ENCODE results near the gene SDK1.
A peak's percentile ranks its signal among the peaks of the same experiment; 100 is the strongest.

The SDK1 gene

GRCh38 chr7:4108951-4109350, 807.9 kb downstream of the SDK1 start:
- peaks cover 4 to 6% of the 10 kb centered on the region in 2 donors for H3K9me3 ChIP-seq (replicated peaks in 1 of 2; ENCODE audit: control insufficient read depth in 2 of 2, insufficient read depth in 1 of 2, low read depth in 1 of 2, low read length in 2 of 2)
- no peak overlapping the region for H3K9ac ChIP-seq (ENCODE audit: low read depth, low read length, poor library complexity)
- no peak overlapping the region for H3K4me2 ChIP-seq (ENCODE audit: insufficient read depth, low read length, poor library complexity, severe bottlenecking)
- H3K36me3 ChIP-seq (replicated peaks in 1 of 2; ENCODE audit: control insufficient read depth in 2 of 2, insufficient read depth in 2 of 2, low read length in 2 of 2), result peaks cover 0 to under 1% of the 10 kb centered on the region in 2 donors
- no peaks in the 10 kb centered on the region for H3K4me1 ChIP-seq (ENCODE audit: control insufficient read depth in 2 of 2, insufficient read depth in 1 of 2, low read depth in 1 of 2, low read length in 2 of 2)
- H2BK12ac ChIP-seq (ENCODE audit: low read length), result no peak overlapping the region
- no peak overlapping the region for H3K4me3 ChIP-seq (ENCODE audit: low read length in 2 of 2)
- no peak overlapping the region for H2AFZ ChIP-seq (ENCODE audit: low read length)
- no peak overlapping the region for H3K23ac ChIP-seq (ENCODE audit: low read depth, low read length, poor library complexity)
- no CpG with 5 or more reads among the region's 9 CpGs for WGBS, 2 donors (ENCODE audit: extremely low coverage in 2 of 2, insufficient read length in 2 of 2, insufficient replicate concordance in 1 of 2)
- DNase-seq (ENCODE audit: low spot score), result no peak
- no peak overlapping the region for H3K14ac ChIP-seq (ENCODE audit: low read length)
- no peak overlapping the region for H2BK120ac ChIP-seq (ENCODE audit: low read depth, low read length)
- no peak overlapping the region for H4K91ac ChIP-seq (ENCODE audit: low read depth, low read length, poor library complexity)
- H4K8ac ChIP-seq (ENCODE audit: low read depth, low read length), result no peak overlapping the region
- no peak overlapping the region for H3K27ac ChIP-seq (replicated peaks; ENCODE audit: low read length)
- no peak overlapping the region for H2BK15ac ChIP-seq (ENCODE audit: low read length)
- no peaks in the 10 kb centered on the region for H3K79me1 ChIP-seq (ENCODE audit: low read depth, low read length)
- H2AK5ac ChIP-seq (ENCODE audit: low read depth, low read length), result no peak overlapping the region
- H3K27me3 ChIP-seq (ENCODE audit: control insufficient read depth in 3 of 3, insufficient read depth in 3 of 3, low read depth in 1 of 3, low read length in 3 of 3), result no peaks in the 10 kb centered on the region
- no peak overlapping the region for H3K18ac ChIP-seq (ENCODE audit: low read length)
- no peak overlapping the region for H2BK5ac ChIP-seq (ENCODE audit: low read length)
- H3K4ac ChIP-seq (ENCODE audit: low read length), result no peak overlapping the region

- H2AFZ ChIP-seq (ENCODE audit: low read length), result no peak overlapping the region
- H4K91ac ChIP-seq (ENCODE audit: low read depth, low read length, poor library complexity), result no peak overlapping the region
- H3K79me1 ChIP-seq (ENCODE audit: low read depth, low read length), result no peaks in the 10 kb centered on the region
- no peak overlapping the region for H3K4me3 ChIP-seq (ENCODE audit: low read length in 2 of 2)
- H3K27me3 ChIP-seq (ENCODE audit: control insufficient read depth in 3 of 3, insufficient read depth in 3 of 3, low read depth in 1 of 3, low read length in 3 of 3), result no peaks in the 10 kb centered on the region
- no peak overlapping the region for H2BK15ac ChIP-seq (ENCODE audit: low read length)
- no peak overlapping the region for H3K23ac ChIP-seq (ENCODE audit: low read depth, low read length, poor library complexity)
- peaks cover 0 to 7% of the 10 kb centered on the region in 2 donors for H3K36me3 ChIP-seq (replicated peaks in 1 of 2; ENCODE audit: control insufficient read depth in 2 of 2, insufficient read depth in 2 of 2, low read length in 2 of 2)
- H3K9ac ChIP-seq (ENCODE audit: low read depth, low read length, poor library complexity), result no peak overlapping the region
- no peak overlapping the region for H2BK120ac ChIP-seq (ENCODE audit: low read depth, low read length)
- no peak overlapping the region for H3K14ac ChIP-seq (ENCODE audit: low read length)
- H3K4me1 ChIP-seq (ENCODE audit: control insufficient read depth in 2 of 2, insufficient read depth in 1 of 2, low read depth in 1 of 2, low read length in 2 of 2), result no peaks in the 10 kb centered on the region
- no peak overlapping the region for H2BK12ac ChIP-seq (ENCODE audit: low read length)
- no peak overlapping the region for H2BK5ac ChIP-seq (ENCODE audit: low read length)
- no peak overlapping the region for H2AK5ac ChIP-seq (ENCODE audit: low read depth, low read length)
- H4K8ac ChIP-seq (ENCODE audit: low read depth, low read length), result no peak overlapping the region
- no CpG with 5 or more reads among the region's 16 CpGs for WGBS, 2 donors (ENCODE audit: extremely low coverage in 2 of 2, insufficient read length in 2 of 2, insufficient replicate concordance in 1 of 2)
- no peak for DNase-seq (ENCODE audit: low spot score)
- H3K4me2 ChIP-seq (ENCODE audit: insufficient read depth, low read length, poor library complexity, severe bottlenecking), result no peak overlapping the region
- peak overlapping the region; percentile 44 for H3K18ac ChIP-seq (ENCODE audit: low read length)
- no peak overlapping the region for H3K27ac ChIP-seq (replicated peaks; ENCODE audit: low read length)
- peaks cover 5 to 6% of the 10 kb centered on the region in 2 donors for H3K9me3 ChIP-seq (replicated peaks in 1 of 2; ENCODE audit: control insufficient read depth in 2 of 2, insufficient read depth in 1 of 2, low read depth in 1 of 2, low read length in 2 of 2)
- H3K4ac ChIP-seq (ENCODE audit: low read length), result no peak overlapping the region
Observed at GRCh38 chr7:4109481-4110110, 808.5 kb downstream of the SDK1 start.

GRCh38 chr7:4110438-4110837, 809.4 kb downstream of the SDK1 start:
- Histone ChIP-seq H3K27me3 (ENCODE audit: control insufficient read depth in 3 of 3, insufficient read depth in 3 of 3, low read depth in 1 of 3, low read length in 3 of 3) (no peaks in the 10 kb centered on the region), H3K9ac (ENCODE audit: low read depth, low read length, poor library complexity) (no peak overlapping the region), H3K4ac (ENCODE audit: low read length) (no peak overlapping the region), H2BK5ac (ENCODE audit: low read length) (no peak overlapping the region), H2BK12ac (ENCODE audit: low read length) (no peak overlapping the region), H3K4me3 (ENCODE audit: low read length in 2 of 2) (no peak overlapping the region), H3K27ac (replicated peaks; ENCODE audit: low read length) (no peak overlapping the region), H3K4me1 (ENCODE audit: control insufficient read depth in 2 of 2, insufficient read depth in 1 of 2, low read depth in 1 of 2, low read length in 2 of 2) (no peaks in the 10 kb centered on the region), H2BK120ac (ENCODE audit: low read depth, low read length) (no peak overlapping the region), H3K14ac (ENCODE audit: low read length) (no peak overlapping the region), H2AFZ (ENCODE audit: low read length) (no peak overlapping the region), H2AK5ac (ENCODE audit: low read depth, low read length) (no peak overlapping the region), H2BK15ac (ENCODE audit: low read length) (no peak overlapping the region), H3K18ac (ENCODE audit: low read length) (no peak overlapping the region), H3K9me3 (replicated peaks in 1 of 2; ENCODE audit: control insufficient read depth in 2 of 2, insufficient read depth in 1 of 2, low read depth in 1 of 2, low read length in 2 of 2) (peaks cover 6 to 8% of the 10 kb centered on the region in 2 donors), H4K8ac (ENCODE audit: low read depth, low read length) (no peak overlapping the region), H3K23ac (ENCODE audit: low read depth, low read length, poor library complexity) (no peak overlapping the region), H3K4me2 (ENCODE audit: insufficient read depth, low read length, poor library complexity, severe bottlenecking) (no peak overlapping the region), H3K36me3 (replicated peaks in 1 of 2; ENCODE audit: control insufficient read depth in 2 of 2, insufficient read depth in 2 of 2, low read length in 2 of 2) (peaks cover 0 to 8% of the 10 kb centered on the region in 2 donors), H3K79me1 (ENCODE audit: low read depth, low read length) (no peaks in the 10 kb centered on the region), H4K91ac (ENCODE audit: low read depth, low read length, poor library complexity) (no peak overlapping the region)
- DNase-seq (ENCODE audit: low spot score), result no peak
- WGBS, 2 donors (ENCODE audit: extremely low coverage in 2 of 2, insufficient read length in 2 of 2, insufficient replicate concordance in 1 of 2), result no CpG with 5 or more reads among the region's 4 CpGs

GRCh38 chr7:4111166-4111565, 810.1 kb downstream of the SDK1 start:
- Histone ChIP-seq H3K36me3 (replicated peaks in 1 of 2; ENCODE audit: control insufficient read depth in 2 of 2, insufficient read depth in 2 of 2, low read length in 2 of 2) (peaks cover 0 to 8% of the 10 kb centered on the region in 2 donors), H2BK15ac (ENCODE audit: low read length) (no peak overlapping the region)

More at GRCh38 chr7:4111166-4111565, 810.1 kb downstream of the SDK1 start:
- H3K18ac ChIP-seq (ENCODE audit: low read length), result no peak overlapping the region
- no peak overlapping the region for H3K9ac ChIP-seq (ENCODE audit: low read depth, low read length, poor library complexity)
- no peak overlapping the region for H3K23ac ChIP-seq (ENCODE audit: low read depth, low read length, poor library complexity)
- peaks cover 6 to 8% of the 10 kb centered on the region in 2 donors for H3K9me3 ChIP-seq (replicated peaks in 1 of 2; ENCODE audit: control insufficient read depth in 2 of 2, insufficient read depth in 1 of 2, low read depth in 1 of 2, low read length in 2 of 2)
- H2BK5ac ChIP-seq (ENCODE audit: low read length), result no peak overlapping the region
- H4K91ac ChIP-seq (ENCODE audit: low read depth, low read length, poor library complexity), result no peak overlapping the region
- no peak overlapping the region for H3K4ac ChIP-seq (ENCODE audit: low read length)
- H2AFZ ChIP-seq (ENCODE audit: low read length), result no peak overlapping the region
- no peak overlapping the region for H3K14ac ChIP-seq (ENCODE audit: low read length)
- H4K8ac ChIP-seq (ENCODE audit: low read depth, low read length), result no peak overlapping the region
- DNase-seq (ENCODE audit: low spot score), result no peak
- no peak overlapping the region for H2BK120ac ChIP-seq (ENCODE audit: low read depth, low read length)
- H3K4me2 ChIP-seq (ENCODE audit: insufficient read depth, low read length, poor library complexity, severe bottlenecking), result no peak overlapping the region
- peaks cover 0 to 2% of the 10 kb centered on the region in 2 donors for H3K4me1 ChIP-seq (ENCODE audit: control insufficient read depth in 2 of 2, insufficient read depth in 1 of 2, low read depth in 1 of 2, low read length in 2 of 2)
- H3K4me3 ChIP-seq (ENCODE audit: low read length in 2 of 2), result no peak overlapping the region
- WGBS, 2 donors (ENCODE audit: extremely low coverage in 2 of 2, insufficient read length in 2 of 2, insufficient replicate concordance in 1 of 2), result no CpG with 5 or more reads among the region's 5 CpGs
- no peak overlapping the region for H3K27ac ChIP-seq (replicated peaks; ENCODE audit: low read length)
- no peaks in the 10 kb centered on the region for H3K79me1 ChIP-seq (ENCODE audit: low read depth, low read length)
- H3K27me3 ChIP-seq (ENCODE audit: control insufficient read depth in 3 of 3, insufficient read depth in 3 of 3, low read depth in 1 of 3, low read length in 3 of 3), result no peaks in the 10 kb centered on the region
- H2AK5ac ChIP-seq (ENCODE audit: low read depth, low read length), result no peak overlapping the region
- H2BK12ac ChIP-seq (ENCODE audit: low read length), result no peak overlapping the region
